NCI-H2081 (cell line): ENCODE measurements around the gene UPK1A.
A peak's percentile ranks its signal among the peaks of the same experiment; 100 is the strongest.

Experiments used
- DNase-seq, 2 experiments: peaks; one replicate each; lab custom pipeline; 2025; lab: John Stamatoyannopoulos, UW

Gene UPK1A

GRCh38 chr19:35666251-35666913, at the start of gene UPK1A:
UPK1A (plus strand) TSS chr19:35666517; CDS start chr19:35666813, 296 bp downstream.
- DNase-seq = no peak

GRCh38 chr19:35618857-35619256, 47.5 kb upstream of the UPK1A start:
- DNase-seq = no peak

- no peak for DNase-seq
These were observed 46.9 kb upstream of the UPK1A start for GRCh38 chr19:35619290-35619923.

GRCh38 chr19:35620001-35620400, 46.3 kb upstream of the UPK1A start:
- no peak for DNase-seq

- DNase-seq = no peak
These were observed 44.6 kb upstream of the UPK1A start for GRCh38 chr19:35621708-35622107.

GRCh38 chr19:35622750-35623149, 43.6 kb upstream of the UPK1A start:
- DNase-seq = no peak

GRCh38 chr19:35623327-35624010, 42.8 kb upstream of the UPK1A start:
- no peak for DNase-seq

- DNase-seq = no peak
These were observed 38.1 kb upstream of the UPK1A start for GRCh38 chr19:35628264-35628564.

GRCh38 chr19:35628565-35629331, 37.6 kb upstream of the UPK1A start, which contains the start of gene RBM42:
RBM42 (plus strand) TSS chr19:35629036; CDS start chr19:35629154, 118 bp downstream.
- DNase-seq = peak; percentile 97 to 99

GRCh38 chr19:35629332-35629633, 37.0 kb upstream of the UPK1A start:
- no peak for DNase-seq

- DNase-seq = no peak
These were observed 32.4 kb upstream of the UPK1A start for GRCh38 chr19:35633727-35634440.

GRCh38 chr19:35636651-35637050, 29.7 kb upstream of the UPK1A start:
- DNase-seq = no peak

- no peak for DNase-seq
These were observed 29.2 kb upstream of the UPK1A start for GRCh38 chr19:35637165-35637564.

- DNase-seq = no peak
These were observed 27.0 kb upstream of the UPK1A start for GRCh38 chr19:35639321-35639639.

- DNase-seq = no peak
These were observed 26.5 kb upstream of the UPK1A start for GRCh38 chr19:35639863-35640262.

GRCh38 chr19:35641515-35642151, 24.7 kb upstream of the UPK1A start, which contains the start of gene ETV2:
ETV2 (plus strand) TSS chr19:35641745; CDS start chr19:35642461, 716 bp downstream.
- no peak for DNase-seq

- DNase-seq = no peak
These were observed 24.0 kb upstream of the UPK1A start for GRCh38 chr19:35642312-35642711.

GRCh38 chr19:35642798-35643254, 23.5 kb upstream of the UPK1A start:
- DNase-seq = no peak

GRCh38 chr19:35643255-35644205, 22.8 kb upstream of the UPK1A start:
- DNase-seq = peak; percentile 73
